B cell (primary cell): ENCODE measurements around the gene RNF146. TPM values are rescaled to one million over a fixed set of nuclear protein-coding genes. Genes with fewer than 3 reads are reported as not detected.

Source experiments
- ATAC-seq: fragments of 200-7000 bp; cut with Tn5 transposase; one replicate; pipeline ENCODE4 v1.10.0; 2021; ENCODE audit warnings: low read depth, mild to moderate bottlenecking, moderate number of reproducible peaks, moderate library complexity
- CTCF ChIA-PET: fragments of 350-600 bp; sonication (Branson Sonifier 250); formaldehyde crosslinking; loops from one replicate; lab custom pipeline; 2021; ENCODE audit warnings: antibody characterized with exemption, inconsistent platforms; lab: Charles Lee
- POLR2A ChIA-PET: fragments of 350-600 bp; sonication (Branson Sonifier 250); formaldehyde crosslinking; loops from one replicate; lab custom pipeline; 2021; ENCODE audit warnings: antibody characterized with exemption; lab: Charles Lee
- DNase-seq: peaks from one replicate; pipeline ENCODE4 v3.0.0; 2013
- H2AFZ ChIP-seq: 2 replicates; pipeline ENCODE4 v1.6.1; 2012; ENCODE audit warnings: mild to moderate bottlenecking, low read depth, low read length; ENCODE audit not compliant: insufficient read depth, poor library complexity, severe bottlenecking
- H3K27ac ChIP-seq, 2 donors: 1 replicate in 1 of 2; 2 replicates in 1 of 2; pipeline ENCODE4 v1.5.1; 2012 to 2013; ENCODE audit warnings: low read length in 2 of 2, mild to moderate bottlenecking in 2 of 2, moderate library complexity in 1 of 2
- H3K27me3 ChIP-seq, 4 experiments: fragments of 200-600 bp in 1 of 4; sonication (generic) in 1 of 4; replicated peaks in 1 of 4; 1 replicate in 2 of 4; 2 replicates in 2 of 4; pipeline versions ENCODE4 v1.6.1 to v1.7.0; 2013 to 2016; ENCODE audit warnings: low read length in 3 of 4, mild to moderate bottlenecking in 2 of 4, mixed read lengths in 1 of 4, moderate library complexity in 1 of 4; ENCODE audit not compliant: insufficient read depth in 4 of 4, control insufficient read depth in 3 of 4; ENCODE audit errors: control extremely low read depth in 1 of 4
- H3K36me3 ChIP-seq, 2 experiments: replicated peaks in 1 of 2; 1 replicate in 1 of 2; 2 replicates in 1 of 2; pipeline versions ENCODE4 v1.6.1 to v1.7.1; 2013; ENCODE audit warnings: low read length in 1 of 2; ENCODE audit not compliant: insufficient read depth in 2 of 2, control insufficient read depth in 1 of 2; ENCODE audit errors: control extremely low read depth in 1 of 2, extremely low read depth in 1 of 2
- H3K4me1 ChIP-seq, 2 donors: fragments of 200-600 bp in 1 of 2; sonication (generic) in 1 of 2; 1 replicate in 1 of 2; 2 replicates in 1 of 2; pipeline versions ENCODE4 v1.5.1 to v1.6.1; 2013 to 2017; ENCODE audit warnings: low read length in 2 of 2; ENCODE audit not compliant: control insufficient read depth in 2 of 2, insufficient read depth in 2 of 2
- H3K4me2 ChIP-seq: replicated peaks from 2 replicates; pipeline ENCODE3; 2012; ENCODE audit warnings: mild to moderate bottlenecking, low read depth, low read length; ENCODE audit not compliant: poor library complexity, severe bottlenecking
- H3K4me3 ChIP-seq, 5 experiments: fragments of 200-600 bp in 1 of 5; sonication (generic) in 1 of 5; 1 replicate in 3 of 5; 2 replicates in 2 of 5; pipeline versions ENCODE4 v1.5.1 to v1.7.0; 2011 to 2016; ENCODE audit warnings: low read length in 4 of 5, mild to moderate bottlenecking in 4 of 5, low read depth in 2 of 5, control low read depth in 1 of 5, moderate library complexity in 1 of 5; ENCODE audit not compliant: insufficient read depth in 1 of 5; ENCODE audit errors: control extremely low read depth in 1 of 5, extremely low read depth in 1 of 5
- H3K79me2 ChIP-seq: fragments of 200-600 bp; sonication (generic); one replicate; pipeline ENCODE4 v1.6.0; 2016; ENCODE audit warnings: low read length; ENCODE audit not compliant: control insufficient read depth, insufficient read depth
- H3K9ac ChIP-seq: fragments of 200-600 bp; sonication (generic); 2 replicates; pipeline ENCODE4 v1.6.1; 2017; ENCODE audit warnings: mild to moderate bottlenecking, low read length, moderate library complexity
- H3K9me3 ChIP-seq, 3 donors: one replicate each; pipeline versions ENCODE4 v1.6.1 to v1.7.1; 2013; ENCODE audit warnings: low read length in 2 of 3; ENCODE audit not compliant: control insufficient read depth in 2 of 3, insufficient read depth in 1 of 3; ENCODE audit errors: control extremely low read depth in 1 of 3
- H4K20me1 ChIP-seq: 2 replicates; pipeline ENCODE4 v1.6.0; 2012; ENCODE audit warnings: mild to moderate bottlenecking, low read length; ENCODE audit not compliant: insufficient read depth, control insufficient read depth, poor library complexity, severe bottlenecking
- H3K27ac Mint-ChIP-seq: one replicate; pipeline ENCODE4 v1.8.0; 2021; ENCODE audit warnings: mixed read lengths
- H3K27me3 Mint-ChIP-seq: one replicate; pipeline ENCODE4 v1.8.0; 2021; ENCODE audit warnings: mixed read lengths
- H3K4me1 Mint-ChIP-seq: one replicate; pipeline ENCODE4 v1.8.0; 2021; ENCODE audit warnings: mixed read lengths
- H3K4me3 Mint-ChIP-seq: one replicate; pipeline ENCODE4 v1.8.0; 2021; ENCODE audit warnings: mixed read lengths
- H3K9me3 Mint-ChIP-seq: one replicate; pipeline ENCODE4 v1.8.0; 2022; ENCODE audit warnings: mixed read lengths; ENCODE audit not compliant: insufficient read depth
- CTCF ChIP-seq: fragments of 200-600 bp; IDR thresholded peaks from one replicate; pipeline ENCODE4 v1.8.0; 2022; ENCODE audit warnings: antibody characterized with exemption, mild to moderate bottlenecking
- EZH2 ChIP-seq: IDR thresholded peaks from 2 replicates; pipeline ENCODE4 v1.6.1; 2012; ENCODE audit warnings: borderline replicate concordance, low read depth, mild to moderate bottlenecking, moderate library complexity, low read length; ENCODE audit not compliant: insufficient read depth, poor library complexity, severe bottlenecking
- WGBS: methylation state at CpG from one replicate; pipeline ENCODE4 v1.1.5; 2013; ENCODE audit warnings: missing lambda C conversion rate; ENCODE audit not compliant: insufficient coverage; 5-methylcytosine and 5-hydroxymethylcytosine counted together
- intact Hi-C: fragments of 100-400 bp; cut with micrococcal nuclease; formaldehyde crosslinking; loops from one replicate; pipeline ENCODE4 v1.10.0; 2022
- polyA plus RNA-seq: library from polyadenylated mRNA; depleted of rRNA; stranded (reverse); fragments of >200 nt; gene quantifications from 2 replicates; pipeline ENCODE4 v1.2.3, GENCODE V29; 2012
- total RNA-seq, 2 donors: library from RNA; stranded (reverse); fragments of 120-200 nt in 1 of 2; gene quantifications; 1 replicate in 1 of 2; 2 replicates in 1 of 2; pipeline versions ENCODE4 v1.2.3 to v1.2.4, GENCODE V29; 2013 to 2022

RNF146 gene
- total and polyA plus RNA-seq, 2 donors (not counting 1 experiment from before 2014, with no cell fraction given): 24.9 to 58.0 TPM

- no peak overlapping the region for H3K4me2 ChIP-seq
- no peaks in the 10 kb centered on the region for H3K27me3 ChIP-seq
- 100% methylated on average over 1 of the region's 3 CpGs for WGBS
- no peak for DNase-seq
- H3K4me3 ChIP-seq: no peak overlapping the region
- Mint-ChIP-seq H3K4me3 (no peak overlapping the region), H3K9me3 (no peaks in the 10 kb centered on the region), H3K27me3 (no peaks in the 10 kb centered on the region), H3K27ac (no peak overlapping the region), H3K4me1 (peaks cover 46% of the 10 kb centered on the region)
- H4K20me1 ChIP-seq: peaks cover 41% of the 10 kb centered on the region
- H3K79me2 ChIP-seq: peaks cover 92% of the 10 kb centered on the region
- intact Hi-C loops: no loop called here
- no peak for TF ChIP-seq EZH2
- TF ChIP-seq CTCF: no peak
- POLR2A ChIA-PET: no interaction called here
- CTCF ChIA-PET: interaction anchor here (0.7 kb wide), 1 partner anchor 1056 kb away, joined by 3 read pairs; no protein-coding TSS in a partner anchor
- no peaks in the 10 kb centered on the region for H3K36me3 ChIP-seq
- H3K4me1 ChIP-seq: peaks cover 15 to 17% of the 10 kb centered on the region in 2 donors
- no peak for ATAC-seq
- no peaks in the 10 kb centered on the region for H3K9me3 ChIP-seq
- H2AFZ ChIP-seq: no peak overlapping the region
- no peak overlapping the region for H3K9ac ChIP-seq
- H3K27ac ChIP-seq: no peak overlapping the region
These were observed 5.9 kb downstream of the RNF146 start for GRCh38 chr6:127272576-127272975.

- Mint-ChIP-seq H3K4me3 (no peak overlapping the region), H3K27me3 (no peaks in the 10 kb centered on the region), H3K9me3 (no peaks in the 10 kb centered on the region), H3K4me1 (peaks cover 38% of the 10 kb centered on the region), H3K27ac (no peak overlapping the region)
- POLR2A ChIA-PET: no interaction called here
- peaks cover 82% of the 10 kb centered on the region for H3K79me2 ChIP-seq
- TF ChIP-seq CTCF (no peak), EZH2 (no peak)
- peaks cover 40% of the 10 kb centered on the region for H4K20me1 ChIP-seq
- no peak overlapping the region for H3K4me3 ChIP-seq
- H3K36me3 ChIP-seq: no peaks in the 10 kb centered on the region
- H3K9ac ChIP-seq: no peak overlapping the region
- CTCF ChIA-PET: no interaction called here
- intact Hi-C loops: no loop called here
- DNase-seq: no peak
- no peaks in the 10 kb centered on the region for H3K27me3 ChIP-seq
- no peak for ATAC-seq
- H3K9me3 ChIP-seq: no peaks in the 10 kb centered on the region
- no peak overlapping the region for H3K4me2 ChIP-seq
- no peak overlapping the region for H3K27ac ChIP-seq
- 100% methylated on average over 1 of the region's 2 CpGs for WGBS
- H3K4me1 ChIP-seq: peaks cover 6 to 9% of the 10 kb centered on the region in 2 donors
- no peak overlapping the region for H2AFZ ChIP-seq
These were observed 6.8 kb downstream of the RNF146 start for GRCh38 chr6:127273499-127273898.
